ENCODE measurements around the gene KCTD15. TPM values are rescaled to one million over a fixed set of nuclear protein-coding genes. Genes with fewer than 3 reads are reported as not detected.
A peak's percentile ranks its signal among the peaks of the same experiment; 100 is the strongest.

Gene KCTD15
- total and polyA plus RNA-seq, 2 donors (not counting 1 experiment from before 2014, with no cell fraction given): 0.54 to 0.81 TPM

DNA sequence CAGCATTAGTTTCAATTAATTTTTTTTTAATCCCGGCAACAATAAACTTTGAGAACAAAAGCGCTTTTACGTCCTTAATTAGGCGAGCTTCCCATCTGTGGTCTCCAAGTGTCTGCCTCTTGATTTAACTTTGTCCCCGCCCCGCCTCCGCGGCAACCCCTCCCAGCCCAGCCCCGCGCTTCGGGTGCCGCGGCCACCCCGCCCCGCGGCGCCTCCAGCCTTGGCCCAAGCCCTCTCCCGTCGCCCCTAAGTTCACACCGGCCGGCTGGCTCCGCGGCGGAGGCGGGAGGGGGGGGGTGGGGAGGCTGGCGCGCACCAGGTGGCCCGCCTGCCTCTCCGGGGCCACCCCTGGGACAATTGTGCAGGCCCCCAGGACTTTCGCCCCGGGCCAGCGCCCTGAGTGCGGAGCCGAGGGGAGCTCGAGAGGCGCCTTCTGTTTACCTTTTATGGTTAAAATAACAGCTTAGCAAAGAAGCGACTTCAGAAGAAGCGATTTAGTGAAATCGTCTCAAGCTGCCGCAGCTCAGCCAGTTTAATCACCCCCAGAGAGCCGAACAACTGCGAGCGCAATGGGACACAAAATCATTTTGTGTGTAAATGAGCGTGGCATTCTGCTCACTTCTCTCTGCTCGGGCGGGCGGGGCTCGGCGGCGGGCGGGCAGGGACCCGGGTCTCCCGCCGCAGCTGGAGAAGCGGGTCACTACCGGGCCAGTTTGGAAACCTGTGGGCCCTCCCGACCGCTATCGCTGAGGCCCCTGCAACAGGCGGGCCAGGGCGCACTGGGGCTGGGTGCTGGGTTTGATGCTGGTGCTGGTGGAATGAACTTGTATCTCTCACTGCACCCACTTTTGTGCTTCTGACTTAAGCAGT is 1.4 kb downstream of the KCTD15 start:
- no peaks in the 10 kb centered on the region for H3K36me3 ChIP-seq (replicated peaks in 1 of 2; ENCODE audit: control extremely low read depth in 1 of 2, control insufficient read depth in 1 of 2, extremely low read depth in 1 of 2, insufficient read depth in 2 of 2, low read length in 1 of 2)
- no peak for TF ChIP-seq EZH2 (IDR thresholded peaks at IDR 0.05; ENCODE audit: borderline replicate concordance, insufficient read depth, low read depth, low read length, poor library complexity, severe bottlenecking)
- TF ChIP-seq, protein P1, sequence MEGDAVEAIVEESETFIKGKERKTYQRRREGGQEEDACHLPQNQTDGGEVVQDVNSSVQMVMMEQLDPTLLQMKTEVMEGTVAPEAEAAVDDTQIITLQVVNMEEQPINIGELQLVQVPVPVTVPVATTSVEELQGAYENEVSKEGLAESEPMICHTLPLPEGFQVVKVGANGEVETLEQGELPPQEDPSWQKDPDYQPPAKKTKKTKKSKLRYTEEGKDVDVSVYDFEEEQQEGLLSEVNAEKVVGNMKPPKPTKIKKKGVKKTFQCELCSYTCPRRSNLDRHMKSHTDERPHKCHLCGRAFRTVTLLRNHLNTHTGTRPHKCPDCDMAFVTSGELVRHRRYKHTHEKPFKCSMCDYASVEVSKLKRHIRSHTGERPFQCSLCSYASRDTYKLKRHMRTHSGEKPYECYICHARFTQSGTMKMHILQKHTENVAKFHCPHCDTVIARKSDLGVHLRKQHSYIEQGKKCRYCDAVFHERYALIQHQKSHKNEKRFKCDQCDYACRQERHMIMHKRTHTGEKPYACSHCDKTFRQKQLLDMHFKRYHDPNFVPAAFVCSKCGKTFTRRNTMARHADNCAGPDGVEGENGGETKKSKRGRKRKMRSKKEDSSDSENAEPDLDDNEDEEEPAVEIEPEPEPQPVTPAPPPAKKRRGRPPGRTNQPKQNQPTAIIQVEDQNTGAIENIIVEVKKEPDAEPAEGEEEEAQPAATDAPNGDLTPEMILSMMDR (IDR thresholded peaks at IDR 0.05): no peak
- H3K4me3 Mint-ChIP-seq: peak overlapping the region; percentile 86
- H3K27me3 Mint-ChIP-seq: peaks cover 6% of the 10 kb centered on the region
- H3K9me3 ChIP-seq (ENCODE audit: control extremely low read depth in 1 of 3, control insufficient read depth in 2 of 3, insufficient read depth in 1 of 3, low read length in 2 of 3): no peaks in the 10 kb centered on the region
- CTCF ChIA-PET: interaction anchor here (0.7 to 1.3 kb wide), 3 partner anchors 19 to 298 kb away, joined by 3 to 4 read pairs (median 4); no protein-coding TSS in a partner anchor
- intact Hi-C loops (cut with micrococcal nuclease): loop anchor here (5.0 kb wide), 2 partner anchors 299 to 349 kb away; no protein-coding TSS in a partner anchor
- H2AFZ ChIP-seq (ENCODE audit: insufficient read depth, low read depth, low read length, poor library complexity, severe bottlenecking): peak overlapping the region; percentile 60
- H3K9ac ChIP-seq (ENCODE audit: low read length): peak overlapping the region; percentile 50
- H3K4me1 ChIP-seq (ENCODE audit: control insufficient read depth in 2 of 2, insufficient read depth in 2 of 2, low read length in 2 of 2): peaks cover 13 to 14% of the 10 kb centered on the region in 2 donors
- 45% methylated on average over 37 of the region's 61 CpGs for WGBS (ENCODE audit: insufficient coverage)
- peaks cover 0 to 26% (median 11%) of the 10 kb centered on the region in 4 experiments for H3K27me3 ChIP-seq (replicated peaks in 1 of 4; ENCODE audit: control extremely low read depth in 1 of 4, control insufficient read depth in 3 of 4, insufficient read depth in 4 of 4, low read length in 3 of 4)
- POLR2A ChIA-PET: no interaction called here
- no peaks in the 10 kb centered on the region for H4K20me1 ChIP-seq (ENCODE audit: control insufficient read depth, insufficient read depth, low read length, poor library complexity, severe bottlenecking)
- H3K4me2 ChIP-seq (replicated peaks; ENCODE audit: low read depth, low read length, poor library complexity, severe bottlenecking): peak overlapping the region; percentile 89
- peak overlapping the region; percentile 28 to 56 (median 42) for H3K4me3 ChIP-seq (ENCODE audit: control extremely low read depth in 1 of 5, extremely low read depth in 1 of 5, insufficient read depth in 1 of 5, low read depth in 2 of 5, low read length in 4 of 5)
- no peaks in the 10 kb centered on the region for H3K9me3 Mint-ChIP-seq (ENCODE audit: insufficient read depth)
- peaks cover 9% of the 10 kb centered on the region for H3K4me1 Mint-ChIP-seq
- DNase-seq (no peak), ATAC-seq (ENCODE audit: low read depth) (no peak)
- H3K27ac ChIP-seq (ENCODE audit: low read length in 2 of 2): no peak overlapping the region
- no peaks in the 10 kb centered on the region for H3K79me2 ChIP-seq (ENCODE audit: control insufficient read depth, insufficient read depth, low read length)
- H3K27ac Mint-ChIP-seq: no peak overlapping the region

GRCh38 chr19:33798681-33799111 is 2.0 kb downstream of the KCTD15 start:
- Histone ChIP-seq H3K36me3 (replicated peaks in 1 of 2; ENCODE audit: control extremely low read depth in 1 of 2, control insufficient read depth in 1 of 2, extremely low read depth in 1 of 2, insufficient read depth in 2 of 2, low read length in 1 of 2) (no peaks in the 10 kb centered on the region), H3K27ac (ENCODE audit: low read length in 2 of 2) (no peak overlapping the region), H3K4me3 (ENCODE audit: control extremely low read depth in 1 of 5, extremely low read depth in 1 of 5, insufficient read depth in 1 of 5, low read depth in 2 of 5, low read length in 4 of 5) (no peak overlapping the region), H3K9me3 (ENCODE audit: control extremely low read depth in 1 of 3, control insufficient read depth in 2 of 3, insufficient read depth in 1 of 3, low read length in 2 of 3) (no peaks in the 10 kb centered on the region), H2AFZ (ENCODE audit: insufficient read depth, low read depth, low read length, poor library complexity, severe bottlenecking) (no peak overlapping the region), H3K4me1 (ENCODE audit: control insufficient read depth in 2 of 2, insufficient read depth in 2 of 2, low read length in 2 of 2) (peaks cover 13 to 14% of the 10 kb centered on the region in 2 donors), H3K4me2 (replicated peaks; ENCODE audit: low read depth, low read length, poor library complexity, severe bottlenecking) (no peak overlapping the region), H3K9ac (ENCODE audit: low read length) (no peak overlapping the region), H4K20me1 (ENCODE audit: control insufficient read depth, insufficient read depth, low read length, poor library complexity, severe bottlenecking) (no peaks in the 10 kb centered on the region), H3K79me2 (ENCODE audit: control insufficient read depth, insufficient read depth, low read length) (no peaks in the 10 kb centered on the region), H3K27me3 (replicated peaks in 1 of 4; ENCODE audit: control extremely low read depth in 1 of 4, control insufficient read depth in 3 of 4, insufficient read depth in 4 of 4, low read length in 3 of 4) (peaks cover 0 to 21% (median 7%) of the 10 kb centered on the region in 4 experiments)
- Mint-ChIP-seq H3K4me3 (peak overlapping the region; percentile 71), H3K9me3 (ENCODE audit: insufficient read depth) (no peaks in the 10 kb centered on the region), H3K27me3 (peaks cover under 1% of the 10 kb centered on the region), H3K4me1 (peaks cover 9% of the 10 kb centered on the region), H3K27ac (no peak overlapping the region)
- ATAC-seq (ENCODE audit: low read depth) (no peak), DNase-seq (no peak)
- WGBS (ENCODE audit: insufficient coverage): 97% methylated on average over 10 of the region's 12 CpGs
- ChIA-PET CTCF (interaction anchor here (1.0 kb wide), 1 partner anchor 19 kb away, joined by 4 read pairs; no protein-coding TSS in a partner anchor), POLR2A (no interaction called here)
- intact Hi-C loops (cut with micrococcal nuclease): loop anchor here (5.0 kb wide), 2 partner anchors 299 to 349 kb away; no protein-coding TSS in a partner anchor
- TF ChIP-seq, protein P1 (IDR thresholded peaks at IDR 0.05): no peak
- TF ChIP-seq EZH2 (IDR thresholded peaks at IDR 0.05; ENCODE audit: borderline replicate concordance, insufficient read depth, low read depth, low read length, poor library complexity, severe bottlenecking): no peak
